ENCODE results near the gene CCT6B. TPM values are rescaled to one million over a fixed set of nuclear protein-coding genes. Genes with fewer than 3 reads are reported as not detected.
A peak's percentile ranks its signal among the peaks of the same experiment; 100 is the strongest.
"Not testable (repeated sequence)": the region's sequence is repeated elsewhere in the genome, so short reads cannot be mapped to it uniquely, and the experiment has no call there.

Gene CCT6B
- total RNA-seq, 1 donor from 2014 or later = 1.4 TPM

- no peak for DNase-seq
Measured at GRCh38 chr17:34979650-34980352, 18.5 kb upstream of the CCT6B start.

DNA sequence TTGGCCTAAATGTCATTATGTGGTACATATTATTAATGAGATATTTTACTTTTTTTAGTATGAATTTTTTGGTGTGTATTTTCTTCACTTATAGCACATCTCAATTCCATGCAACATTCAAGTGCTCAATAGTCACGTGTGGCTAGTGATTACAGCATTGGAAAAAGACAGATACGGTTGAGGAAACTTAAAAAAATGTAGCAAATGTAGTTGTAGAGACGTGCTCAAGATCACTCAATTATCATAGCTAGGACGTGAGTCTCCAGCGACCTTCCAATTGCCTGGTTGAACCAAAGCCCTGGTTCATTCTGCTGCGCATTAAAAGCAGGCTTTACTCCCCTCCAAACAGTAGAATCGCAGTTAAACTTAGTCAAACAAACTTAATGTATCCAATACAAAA is 17.9 kb upstream of the CCT6B start:
- no peak for DNase-seq

DNA sequence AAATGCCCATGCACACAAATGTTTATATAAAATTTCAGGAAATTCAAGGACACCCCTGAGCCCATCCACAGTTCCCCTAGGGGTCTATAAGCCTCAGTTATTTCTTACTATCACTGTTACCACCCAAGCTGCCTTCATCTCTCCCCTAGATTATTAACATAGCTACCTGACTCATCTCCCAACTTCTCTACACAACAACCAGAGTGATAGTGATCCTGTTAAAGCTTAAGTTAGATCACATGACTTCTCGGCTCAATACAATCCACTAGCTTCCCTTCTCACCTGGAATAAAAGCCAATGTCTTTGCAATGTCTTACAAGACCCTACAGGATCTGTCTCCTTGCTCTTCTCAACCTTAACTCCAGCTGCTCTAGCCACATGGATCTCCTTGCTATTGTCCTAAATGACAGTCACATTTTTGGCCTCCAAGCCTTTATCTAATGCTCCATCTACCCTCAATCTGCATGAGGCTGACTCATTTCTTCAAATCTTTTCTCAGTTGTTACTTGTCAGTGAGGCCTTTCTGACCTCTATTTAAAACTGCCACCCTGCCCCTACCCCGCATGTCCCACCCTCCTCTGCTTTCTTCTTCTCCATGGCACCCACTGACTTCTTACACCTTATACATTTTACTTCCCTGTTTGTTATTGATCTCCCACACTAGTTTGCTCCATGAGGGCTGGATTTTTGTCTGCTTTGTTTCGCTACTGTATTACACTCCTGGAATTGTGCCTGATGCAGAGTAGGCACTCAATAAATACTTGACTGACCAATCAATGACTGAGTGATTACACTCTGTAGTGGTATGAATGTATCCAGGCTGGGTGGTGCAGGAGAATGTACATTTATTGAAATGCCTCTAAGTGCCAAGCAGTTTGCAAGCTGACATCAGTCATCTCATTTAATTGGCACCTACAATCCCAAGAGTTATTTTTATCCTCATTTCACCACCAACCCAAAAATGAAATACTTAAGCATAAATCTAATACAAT is 13.8 kb upstream of the CCT6B start:
- no peak for DNase-seq

DNA sequence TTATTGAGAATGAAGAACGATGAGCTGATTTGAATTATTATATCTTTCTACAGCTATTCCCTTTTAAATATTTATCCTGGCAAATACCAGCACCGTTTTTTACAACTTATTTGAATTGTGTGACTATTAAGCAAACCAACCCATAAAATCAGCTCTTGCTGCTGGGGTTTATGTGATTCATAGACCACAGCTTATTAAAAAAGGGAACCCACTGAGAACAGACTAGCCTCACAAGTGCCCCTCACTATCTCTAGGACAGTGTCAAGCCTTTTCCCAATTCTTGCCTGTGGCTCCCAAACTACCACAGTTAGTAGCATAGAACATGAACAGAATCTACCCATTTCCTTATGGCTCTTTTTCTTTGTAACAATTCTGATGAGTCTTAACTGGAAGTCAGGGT is 12.9 kb upstream of the CCT6B start:
- no peak for DNase-seq

DNA sequence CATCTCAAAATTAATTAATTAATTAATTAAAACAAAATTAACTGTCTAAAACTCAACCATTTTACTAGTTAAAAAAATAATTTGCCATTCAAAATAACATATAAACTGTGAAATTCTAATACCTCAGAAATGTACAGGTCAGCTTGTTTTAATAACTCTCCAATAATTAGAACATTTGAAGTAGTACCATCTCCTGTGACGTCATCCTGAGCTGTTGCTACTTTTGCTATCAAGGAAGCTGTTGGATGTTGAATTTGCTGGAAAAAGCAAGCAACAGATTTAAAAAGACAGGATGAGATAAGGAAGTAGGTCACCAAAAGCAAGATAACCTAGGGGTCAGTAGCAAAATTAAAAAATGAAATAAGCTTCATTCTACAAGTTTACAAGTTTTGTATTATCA is 2.8 kb downstream of the CCT6B start:
- DNase-seq = no peak

DNA sequence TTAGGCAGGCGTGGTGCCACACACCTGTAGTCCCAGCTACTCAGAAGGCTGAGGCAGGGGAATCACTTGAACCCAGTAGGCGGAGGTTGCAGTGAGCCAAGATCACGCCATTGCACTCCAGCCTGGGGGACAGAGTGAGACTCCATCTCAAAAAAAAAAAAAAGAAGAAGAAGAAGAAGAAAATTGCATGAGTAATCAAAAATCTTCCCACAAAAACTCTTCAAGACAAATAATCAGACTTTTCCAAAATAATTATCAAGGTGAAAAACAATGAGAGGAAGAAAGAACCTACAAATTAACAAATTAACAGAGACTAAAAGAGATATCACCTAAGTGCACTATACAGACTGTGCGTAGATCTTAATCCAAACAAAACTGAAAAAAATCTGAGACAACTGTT is 10.5 kb downstream of the CCT6B start:
- DNase-seq = not testable (repeated sequence)

DNA sequence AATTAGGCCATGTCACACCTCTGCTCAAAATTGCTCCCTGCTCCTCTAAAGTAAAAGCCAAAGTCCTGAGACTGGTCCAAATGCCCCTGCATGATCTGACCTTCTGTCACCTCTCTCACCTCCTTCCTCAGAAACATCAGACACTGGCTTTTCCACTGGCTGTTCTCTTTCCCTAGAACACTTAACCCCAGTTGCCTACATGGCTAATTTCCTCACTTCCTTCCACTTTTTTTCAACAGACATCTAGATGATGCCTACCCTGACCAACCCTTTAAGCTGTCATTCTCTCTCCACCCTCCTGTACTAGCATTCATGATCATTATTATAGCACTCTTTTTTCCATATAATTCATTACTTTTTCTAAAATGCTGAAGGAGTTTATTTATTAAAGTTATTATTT is 31.0 kb downstream of the CCT6B start:
- DNase-seq = no peak

GRCh38 chr17:34926661-34927060 is 34.6 kb downstream of the CCT6B start:
- DNase-seq = no peak

DNA sequence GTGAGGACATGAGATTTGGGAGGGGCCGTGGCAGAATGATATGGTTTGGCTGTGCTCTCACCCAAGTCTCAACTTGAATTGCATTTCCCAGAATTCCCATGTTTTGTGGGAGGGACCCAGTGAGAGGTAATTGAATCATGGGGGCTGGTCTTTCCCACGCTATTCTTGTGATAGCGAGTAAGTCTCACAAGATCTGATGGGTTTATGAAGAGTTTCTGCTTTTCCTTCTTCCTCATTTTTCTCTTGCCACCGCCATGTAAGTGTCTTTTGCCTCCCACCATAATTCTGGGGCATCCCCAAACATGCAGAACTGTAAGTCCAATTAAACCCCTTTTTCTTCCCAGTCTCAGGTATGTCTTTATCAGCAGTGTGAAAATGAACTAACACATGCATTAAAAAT is 40.6 kb downstream of the CCT6B start:
- DNase-seq = no peak

GRCh38 chr17:34917381-34917780 is 43.9 kb downstream of the CCT6B start:
- no peak for DNase-seq

GRCh38 chr17:34916120-34916519 is 45.1 kb downstream of the CCT6B start:
- no peak for DNase-seq

GRCh38 chr17:34913001-34913400 is 48.3 kb downstream of the CCT6B start:
- DNase-seq = no peak

GRCh38 chr17:34909040-34909439 is 52.2 kb downstream of the CCT6B start:
- no peak for DNase-seq

DNA sequence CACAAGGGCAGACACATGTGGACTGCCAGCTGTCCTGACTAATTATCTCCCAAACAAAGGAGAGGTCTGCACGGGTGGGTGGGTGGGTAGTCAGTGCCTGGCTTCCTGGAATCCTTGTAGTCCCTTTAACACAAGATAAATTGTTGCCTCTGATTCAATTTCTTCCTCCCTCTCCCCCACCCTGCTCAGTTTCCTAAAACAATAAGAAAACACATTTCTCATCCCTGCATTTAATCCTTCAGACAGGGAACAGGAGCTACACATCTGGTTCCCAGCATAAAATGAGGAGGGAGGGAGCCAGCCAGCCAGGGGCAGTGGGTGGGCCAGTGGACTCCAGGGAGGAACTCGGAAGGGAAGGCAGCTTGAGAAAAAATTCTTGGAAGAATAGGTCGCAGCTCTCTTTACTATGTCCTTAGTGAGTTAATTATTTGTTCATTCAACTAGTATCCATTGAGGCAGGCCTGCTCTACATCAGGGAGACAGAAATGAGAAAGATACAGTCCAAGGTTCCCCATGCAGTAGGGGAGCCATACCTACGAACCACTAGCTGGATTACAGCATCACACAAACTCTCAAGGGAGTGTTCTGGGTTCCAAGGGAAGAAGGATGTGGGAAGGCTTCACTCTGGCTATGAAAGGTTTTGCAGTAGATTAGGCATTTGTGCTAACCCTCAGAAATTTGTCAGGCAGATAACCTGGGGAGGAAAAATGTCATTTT is 58.3 kb downstream of the CCT6B start:
- no peak for DNase-seq

DNA sequence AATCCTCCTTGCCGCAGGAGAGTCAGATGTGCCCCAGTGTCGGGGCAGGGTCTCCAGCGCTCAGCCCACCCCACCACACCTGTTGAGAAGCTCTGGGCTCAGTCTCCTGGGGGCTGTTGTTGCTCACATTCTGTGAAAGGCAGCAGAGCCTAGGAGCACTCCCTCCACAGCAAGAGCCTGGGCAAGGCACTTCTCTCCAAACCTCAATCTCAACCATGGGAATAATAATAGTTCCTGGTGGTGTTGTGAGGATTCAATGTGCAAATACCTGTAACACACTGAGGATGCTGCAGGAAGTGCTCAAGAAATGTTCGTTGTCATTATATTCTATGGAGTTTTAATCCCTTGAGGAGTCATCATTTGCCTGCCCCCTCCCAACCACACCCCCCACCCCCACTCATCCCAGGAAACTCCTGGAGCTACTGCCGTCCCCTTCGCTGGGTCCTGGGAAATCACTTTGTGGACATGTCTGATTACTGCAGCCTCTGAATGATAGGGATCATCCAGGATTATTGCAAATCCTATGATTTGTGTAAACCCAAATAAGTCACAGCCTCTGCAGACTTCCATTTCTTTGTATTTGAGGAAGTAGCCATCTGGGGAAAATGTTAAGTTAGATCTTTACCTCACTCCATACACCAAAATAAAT is 61.5 kb downstream of the CCT6B start:
- no peak for DNase-seq

DNA sequence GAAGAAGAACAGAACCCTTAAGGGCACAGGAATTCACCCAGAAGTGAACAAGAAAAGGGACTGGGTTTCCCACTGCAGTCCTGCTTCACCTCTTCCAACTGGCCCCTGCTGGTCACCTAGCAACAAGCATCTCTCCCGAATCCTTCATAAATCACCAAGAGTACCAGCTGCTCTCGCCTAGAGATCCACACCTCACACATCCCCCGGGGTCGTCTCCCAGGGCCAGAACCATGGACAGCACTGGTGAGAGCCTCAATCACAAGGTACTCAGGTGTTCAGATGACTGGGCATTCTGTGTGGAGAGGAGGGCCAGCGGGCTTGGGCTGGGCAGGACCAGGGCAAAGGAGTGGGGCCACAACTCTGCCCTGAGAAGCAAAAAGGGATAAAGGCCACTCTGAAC is 65.9 kb downstream of the CCT6B start:
- DNase-seq = no peak

DNA sequence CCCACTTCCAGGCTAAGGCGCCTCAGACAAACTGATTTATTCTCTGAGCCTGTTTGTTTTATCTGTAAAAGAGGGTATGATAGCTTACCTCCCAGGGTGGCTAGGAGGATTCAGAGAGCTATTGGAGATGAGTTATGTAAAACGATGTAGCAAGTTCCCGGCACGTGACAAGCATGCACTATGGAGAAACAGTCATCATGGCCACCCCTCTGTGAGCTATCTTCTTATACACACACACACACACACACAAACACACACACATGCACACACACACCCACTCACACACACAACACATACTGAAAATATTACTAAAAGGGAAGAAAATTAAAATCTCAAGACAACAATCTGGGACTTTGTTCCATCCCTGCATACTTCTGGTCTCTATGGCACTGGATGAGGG is 66.3 kb downstream of the CCT6B start:
- DNase-seq = no peak

- DNase-seq = peak; percentile 41
Measured at GRCh38 chr17:34892461-34893249, 68.6 kb downstream of the CCT6B start.

GRCh38 chr17:34886831-34887230 is 74.4 kb downstream of the CCT6B start:
- DNase-seq = no peak

DNA sequence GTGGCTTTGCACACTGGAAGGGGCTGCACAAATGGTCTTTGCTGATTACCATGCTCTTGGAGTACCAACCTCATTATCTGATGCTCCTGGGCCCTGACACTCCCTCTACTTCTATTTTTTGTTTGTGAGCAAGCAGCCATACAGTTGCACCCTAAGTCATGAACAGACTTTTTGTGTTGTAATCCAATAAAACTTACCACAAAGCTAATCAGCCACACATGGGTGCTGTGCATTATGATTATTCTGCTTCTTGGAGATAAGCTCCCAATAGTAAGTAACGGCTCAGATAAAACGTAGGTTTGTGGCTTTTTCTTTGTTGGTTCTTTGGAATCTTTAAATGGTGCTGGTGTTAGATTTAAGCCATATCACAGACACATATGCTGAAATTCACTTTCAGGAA is 76.2 kb downstream of the CCT6B start:
- no peak for DNase-seq

- no peak for DNase-seq
Measured at GRCh38 chr17:34884597-34884996, 76.7 kb downstream of the CCT6B start.
